ENCODE data around the gene DNAJC5. TPM values are rescaled to one million over a fixed set of nuclear protein-coding genes. Genes with fewer than 3 reads are reported as not detected.
"Not testable (repeated sequence)": the region's sequence is repeated elsewhere in the genome, so short reads cannot be mapped to it uniquely, and the experiment has no call there.

The DNAJC5 gene
- total and polyA plus RNA-seq, 9 donors = 11.1 to 32.8 (median 26.5) TPM

GRCh38 chr20:63970714-63971431 lies 75.9 kb downstream of the DNAJC5 start:
- no peak for TF ChIP-seq POLR2A (IDR thresholded peaks at IDR 0.05)
- no peak for TF ChIP-seq EP300 (IDR thresholded peaks at IDR 0.05)
- TF ChIP-seq CTCF (IDR thresholded peaks at IDR 0.05) = no peak
- peaks cover 11% of the 10 kb centered on the region for H3K4me1 ChIP-seq (ENCODE audit: insufficient read depth)
- intact Hi-C loops (cut with DNase I) = loop anchor here in 3 of 4 donors (5.0 to 10.0 kb wide), 3 partner anchors 64 to 434 kb away; partner anchors contain the start of gene PTK6 (in 1 of the 3)
- no peak overlapping the region for H3K27ac ChIP-seq
- H3K27me3 ChIP-seq = no peaks in the 10 kb centered on the region
- H3K4me3 ChIP-seq = no peak overlapping the region
- 82 to 85% (median 83%) methylated on average over 5 of the region's 5 CpGs for WGBS, 3 donors
- no peaks in the 10 kb centered on the region for H3K9me3 ChIP-seq
- H3K36me3 ChIP-seq = no peaks in the 10 kb centered on the region
- no peak for DNase-seq

- H3K27ac ChIP-seq, H3K9me3 ChIP-seq, H3K4me3 ChIP-seq, H3K36me3 ChIP-seq, DNase-seq, H3K27me3 ChIP-seq: not testable (repeated sequence)
- peaks cover 11% of the 10 kb centered on the region for H3K4me1 ChIP-seq (ENCODE audit: insufficient read depth)
- WGBS, 3 donors = 86 to 87% (median 86%) methylated on average over 10 of the region's 10 CpGs
- intact Hi-C loops (cut with DNase I) = loop anchor here in 3 of 4 donors (5.0 to 10.0 kb wide), 3 partner anchors 65 to 435 kb away; partner anchors contain the start of gene PTK6 (in 1 of the 3)
Observed at GRCh38 chr20:63971960-63972311, 77.0 kb downstream of the DNAJC5 start.

DNA sequence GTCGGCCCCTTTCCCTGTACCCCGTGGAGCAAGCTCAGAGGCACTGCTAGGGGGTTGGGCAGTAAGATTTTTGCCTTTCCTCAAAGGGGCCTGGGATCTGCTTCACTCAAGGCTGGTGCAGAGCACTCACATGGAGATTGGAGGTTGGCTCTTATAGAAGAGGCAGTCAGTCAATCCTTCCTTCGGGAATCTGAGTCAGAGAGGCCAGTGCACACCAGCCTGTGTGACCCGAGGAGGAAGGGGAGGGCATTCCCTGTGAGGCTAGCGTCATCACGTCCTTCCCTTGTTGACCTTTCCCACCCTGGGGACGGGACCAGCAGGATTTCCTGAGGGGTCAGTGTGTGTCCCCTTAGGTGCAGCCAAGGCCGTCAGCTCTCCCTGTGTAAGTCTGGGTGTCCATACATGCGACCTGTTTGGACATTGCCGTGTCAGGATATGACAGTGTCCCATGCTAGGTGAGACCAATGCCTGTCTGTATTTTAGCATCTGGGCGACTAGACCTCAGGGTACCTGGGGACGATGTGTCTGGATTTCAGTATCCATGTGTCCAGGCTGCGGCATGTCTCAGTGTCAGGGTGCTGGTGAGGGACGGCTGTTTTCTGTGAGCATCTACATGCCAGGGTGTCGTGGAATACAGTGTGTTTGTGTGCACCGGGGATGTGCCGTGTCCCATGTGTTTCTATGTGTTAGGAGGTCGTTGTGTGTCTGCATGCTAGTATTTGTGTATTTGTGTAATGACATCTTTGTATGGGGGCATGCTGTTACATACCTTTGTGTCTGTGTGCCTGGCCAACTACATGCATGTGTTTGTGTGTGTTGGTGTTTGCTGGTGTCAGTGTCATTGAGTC lies 77.6 kb downstream of the DNAJC5 start:
- Histone ChIP-seq H3K9me3 (no peaks in the 10 kb centered on the region), H3K4me1 (ENCODE audit: insufficient read depth) (peaks cover 11% of the 10 kb centered on the region), H3K36me3 (no peaks in the 10 kb centered on the region), H3K4me3 (no peak overlapping the region), H3K27me3 (no peaks in the 10 kb centered on the region), H3K27ac (no peak overlapping the region)
- intact Hi-C loops (cut with DNase I) = loop anchor here in 3 of 4 donors (5.0 to 10.0 kb wide), 3 partner anchors 65 to 435 kb away; partner anchors contain the start of gene PTK6 (in 1 of the 3)
- WGBS, 3 donors = 77 to 79% (median 79%) methylated on average over 18 of the region's 18 CpGs
- DNase-seq = peak in 4 of 5 donors; percentile 27 to 36 (median 32)
- TF ChIP-seq POLR2A (IDR thresholded peaks at IDR 0.05) (no peak), EP300 (IDR thresholded peaks at IDR 0.05) (no peak)

DNA sequence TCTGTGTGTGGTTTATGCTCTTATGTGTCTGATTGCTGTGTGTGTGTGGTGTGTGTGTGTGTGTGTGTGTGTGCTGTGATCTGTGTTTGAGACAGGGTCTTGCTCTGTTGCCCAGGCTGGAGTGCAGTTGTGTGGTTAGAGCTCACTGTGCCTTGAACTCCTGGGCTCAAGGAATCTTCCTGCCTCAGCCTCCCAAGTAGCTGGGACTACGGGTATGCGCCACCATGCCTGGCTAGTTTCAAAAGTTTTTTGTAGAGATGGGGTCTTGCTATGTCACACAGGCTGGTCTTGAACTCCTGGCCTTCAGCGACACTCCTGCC lies 78.2 kb downstream of the DNAJC5 start:
- H3K36me3 ChIP-seq = no peaks in the 10 kb centered on the region
- peaks cover 2% of the 10 kb centered on the region for H3K27me3 ChIP-seq
- 85 to 90% (median 89%) methylated on average over 3 of the region's 3 CpGs for WGBS, 3 donors
- peaks cover 11% of the 10 kb centered on the region for H3K4me1 ChIP-seq (ENCODE audit: insufficient read depth)
- TF ChIP-seq EP300 (IDR thresholded peaks at IDR 0.05) (no peak), POLR2A (IDR thresholded peaks at IDR 0.05) (no peak), CTCF (IDR thresholded peaks at IDR 0.05) (no peak)
- H3K27ac ChIP-seq = no peak overlapping the region
- no peaks in the 10 kb centered on the region for H3K9me3 ChIP-seq
- intact Hi-C loops (cut with DNase I) = loop anchor here in 3 of 4 donors (5.0 to 10.0 kb wide), 3 partner anchors 66 to 436 kb away; partner anchors contain the start of gene PTK6 (in 1 of the 3)
- DNase-seq = no peak
- H3K4me3 ChIP-seq = no peak overlapping the region

DNA sequence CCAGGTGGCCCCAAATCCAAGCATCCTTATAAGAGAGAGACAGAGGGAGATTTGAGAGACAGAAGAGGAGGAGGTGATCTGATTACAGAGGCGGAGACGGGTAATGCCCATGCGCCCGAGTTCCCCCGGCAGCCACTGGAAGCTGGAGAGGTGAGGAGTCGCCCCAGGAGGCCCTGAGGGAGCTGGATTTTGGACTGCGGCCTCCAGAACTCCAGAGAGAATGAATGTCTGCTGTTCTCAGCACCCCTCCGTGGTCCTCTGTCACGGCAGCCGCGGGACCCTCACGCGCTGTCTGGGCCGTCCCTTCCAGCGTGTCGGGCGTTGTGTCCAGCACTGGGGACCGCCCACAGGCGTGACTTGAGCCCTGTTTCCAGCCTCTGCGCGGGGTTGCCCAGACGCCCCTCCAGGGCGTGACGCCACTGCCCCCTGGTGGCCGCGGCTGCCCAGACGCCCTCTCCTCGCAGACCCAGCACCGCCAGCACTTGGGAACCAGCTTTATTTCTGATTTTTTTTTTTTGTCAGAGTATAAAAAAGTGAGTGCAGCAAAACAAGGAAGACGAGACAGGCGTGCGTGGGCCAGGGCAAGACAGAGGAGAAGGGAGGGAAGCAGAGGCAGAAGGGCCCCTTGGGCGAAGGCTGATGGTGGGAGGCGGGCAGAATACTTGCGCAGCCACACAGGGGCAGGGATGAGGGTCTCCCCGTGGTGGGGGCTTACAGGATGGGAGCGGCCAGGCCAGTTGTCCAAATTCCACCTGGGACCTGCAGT lies 78.9 kb downstream of the DNAJC5 start:
- peak; percentile 96 to 99 (median 97) for TF ChIP-seq CTCF (IDR thresholded peaks at IDR 0.05)
- TF ChIP-seq EP300 (IDR thresholded peaks at IDR 0.05) = no peak
- intact Hi-C loops (cut with DNase I) = loop anchor here in 3 of 4 donors (2.0 to 10.0 kb wide), 4 partner anchors 67 to 437 kb away; partner anchors contain the start of gene PTK6 (in 1 of the 3)
- Histone ChIP-seq H3K4me1 (ENCODE audit: insufficient read depth) (peaks cover 6% of the 10 kb centered on the region), H3K27me3 (peaks cover 5% of the 10 kb centered on the region), H3K4me3 (peak overlapping the region; percentile 3), H3K27ac (no peak overlapping the region), H3K36me3 (no peaks in the 10 kb centered on the region), H3K9me3 (no peaks in the 10 kb centered on the region)
- 8 to 10% (median 8%) methylated on average over 35 to 37 of the region's 37 CpGs for WGBS, 3 donors
- DNase-seq = peak; percentile 81 to 91 (median 90)

Data from ovary (tissue), 9 donors.